SW 1271 (cell line): ENCODE measurements around the gene ARMCX5.

Experiments used
- DNase-seq, 2 experiments: peaks; one replicate each; lab custom pipeline; 2025; lab: John Stamatoyannopoulos, UW

The ARMCX5 gene

DNA sequence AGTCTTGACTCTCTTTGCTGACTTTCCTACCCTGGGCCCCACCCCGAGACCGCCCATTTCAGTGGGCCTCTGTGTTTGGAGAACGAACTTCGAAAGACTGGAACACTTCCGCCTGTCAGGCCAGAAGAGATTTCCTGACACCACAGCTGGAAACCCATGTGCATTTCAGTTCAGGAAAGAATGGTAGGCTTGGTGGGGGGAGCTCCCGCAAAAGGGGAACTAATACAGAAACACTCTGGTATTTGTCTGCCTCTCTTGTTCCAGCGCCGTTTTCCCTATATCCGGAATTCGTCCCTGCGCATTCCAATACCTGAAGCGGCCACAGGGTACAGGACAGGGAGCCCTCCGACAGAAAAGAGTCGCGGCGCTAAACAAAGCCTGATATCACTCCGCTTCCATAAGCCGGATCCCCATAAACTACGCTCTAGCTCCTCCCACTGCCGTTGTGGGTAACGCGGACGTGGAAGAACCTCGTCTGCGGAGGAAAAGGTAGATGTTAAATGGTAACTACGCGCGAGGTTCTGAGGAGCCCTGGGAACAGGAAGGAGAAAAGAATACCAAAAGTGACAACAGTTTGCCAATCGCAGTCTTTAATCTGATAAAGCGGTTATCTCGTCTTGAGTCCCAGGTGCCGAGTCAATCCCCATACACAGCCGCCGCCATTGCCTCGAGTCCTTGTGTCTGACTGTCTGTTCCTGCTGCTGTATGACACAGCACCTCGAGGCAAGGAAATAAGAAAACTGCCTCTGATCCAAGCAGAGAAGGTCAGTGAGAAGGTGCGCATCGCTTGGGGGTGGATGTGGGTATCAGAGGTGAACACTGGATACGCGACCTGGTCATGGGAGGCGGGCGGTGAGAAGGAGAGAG lies at the start of gene ARMCX5:
Gene ARMCX5, plus strand, starts transcription at position 432 of the 867 bp plus-strand sequence. CDS start 2,627 bp downstream, outside the sequence.
- peak; percentile 15 to 71 for DNase-seq

DNA sequence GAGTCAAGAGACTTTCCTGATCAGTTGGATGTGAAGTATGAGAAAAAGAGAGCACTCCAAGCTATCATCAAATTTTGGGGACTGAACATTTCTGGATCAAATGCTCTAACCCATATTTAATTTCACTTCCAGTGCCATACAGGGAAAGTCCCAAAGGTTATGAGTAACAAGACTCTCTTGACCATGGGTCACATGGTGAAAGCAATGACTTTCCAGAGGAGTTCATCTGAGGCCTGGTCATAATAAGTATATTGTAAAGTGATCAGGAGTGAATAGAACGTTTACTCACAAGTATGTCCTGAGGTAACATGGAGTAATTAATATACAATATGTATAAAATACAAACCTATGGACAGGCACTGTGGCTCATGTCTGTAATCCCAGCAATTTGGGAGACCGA lies 40.7 kb upstream of the ARMCX5 start:
- DNase-seq, result no peak

DNA sequence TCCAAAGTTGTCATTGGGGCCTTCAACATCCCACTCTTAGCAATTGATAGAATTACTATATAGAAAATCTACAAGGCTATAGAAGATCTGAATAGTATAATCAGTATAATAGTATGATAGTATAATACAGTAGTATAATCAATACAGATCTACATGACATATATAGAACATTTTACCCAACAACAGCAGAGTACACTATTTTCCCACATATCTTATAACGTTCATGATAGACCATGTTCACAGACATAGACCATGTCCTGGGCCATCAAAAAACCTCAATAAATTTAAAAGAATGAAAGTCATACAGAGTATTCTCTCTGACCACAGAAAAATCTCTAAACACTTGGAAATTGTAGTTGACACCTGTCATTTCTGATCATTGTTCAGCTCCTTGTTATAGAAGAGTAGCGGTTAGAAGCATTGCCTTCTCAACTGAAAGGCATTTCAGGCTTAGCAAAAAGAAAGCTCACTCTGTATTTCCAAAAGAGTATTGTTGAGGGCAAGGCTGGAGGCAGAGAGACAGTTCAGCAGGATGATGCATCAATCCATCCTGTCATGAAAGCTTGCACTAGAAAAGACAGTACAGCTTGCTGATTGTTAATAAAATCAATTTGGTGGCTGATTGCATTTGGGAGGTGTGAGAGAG lies 38.8 kb upstream of the ARMCX5 start:
- no peak for DNase-seq

DNA sequence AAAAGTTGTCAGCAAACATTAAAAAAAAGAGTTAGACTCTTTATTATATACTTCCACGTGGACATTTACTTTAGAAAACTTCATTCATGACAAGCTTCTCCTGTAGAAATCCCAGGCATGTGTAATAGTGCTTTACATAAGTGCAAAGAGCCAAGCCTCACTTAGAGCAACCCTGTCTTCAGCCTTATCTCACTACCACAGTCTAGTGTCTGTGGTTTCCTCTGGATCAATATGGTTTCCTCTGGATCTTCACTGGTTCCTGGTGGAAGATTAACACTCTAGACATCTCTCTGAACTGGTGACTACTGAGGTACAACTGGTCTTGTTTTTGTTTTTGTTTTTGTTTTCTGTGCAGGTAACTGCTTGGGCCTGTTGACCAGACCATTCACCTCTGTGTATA lies 18.4 kb upstream of the ARMCX5 start:
- DNase-seq, result no peak

DNA sequence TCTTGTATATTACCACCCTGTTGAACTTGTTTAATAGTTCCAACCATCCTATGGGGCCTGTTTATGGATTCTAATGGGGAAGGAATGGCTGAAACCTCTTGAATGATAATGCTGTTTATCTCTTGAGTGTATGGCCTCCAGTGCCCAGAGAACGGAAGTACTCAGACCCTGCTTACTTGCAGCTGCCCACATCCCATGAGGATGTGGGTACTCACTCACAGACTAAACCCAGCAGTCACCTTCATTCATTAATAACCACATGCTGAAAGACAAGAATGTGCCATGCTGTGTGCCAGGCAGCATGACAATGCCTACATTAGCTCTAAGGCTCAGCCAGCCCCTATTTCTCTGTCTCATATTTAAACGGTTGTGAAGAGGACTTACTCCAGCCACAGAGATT lies 5.9 kb upstream of the ARMCX5 start:
- DNase-seq, result no peak

DNA sequence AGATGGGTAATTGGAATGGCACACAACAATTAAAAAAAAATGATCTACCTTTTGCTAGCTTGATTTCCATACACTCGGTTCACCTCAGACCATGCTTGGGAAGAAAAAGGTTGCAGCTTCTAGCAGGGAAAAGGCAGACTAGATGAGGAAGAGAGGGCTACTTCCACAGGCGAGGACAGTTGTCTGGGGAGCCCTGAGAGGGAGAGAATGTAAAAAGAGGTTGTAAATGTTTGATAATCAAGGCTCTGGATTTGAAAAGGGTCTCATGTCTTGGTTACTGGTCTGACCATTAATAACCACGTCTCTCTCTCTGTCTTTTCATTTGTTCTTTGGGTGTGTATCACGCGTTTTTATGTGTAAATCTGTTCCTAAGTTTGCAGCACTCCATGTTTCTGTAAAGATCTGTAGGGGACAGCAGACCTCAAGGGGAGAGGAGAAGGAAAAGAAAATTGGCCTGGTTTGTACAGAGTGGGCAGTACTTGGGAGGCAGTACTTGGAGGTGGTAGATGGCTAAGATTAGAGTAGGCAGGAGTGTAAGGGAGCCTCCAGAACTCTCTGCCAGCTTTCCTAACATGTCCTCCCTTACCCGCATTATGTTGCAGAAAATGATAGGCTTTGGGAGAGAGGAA lies 750 bp downstream of the ARMCX5 start:
- DNase-seq, result no peak

DNA sequence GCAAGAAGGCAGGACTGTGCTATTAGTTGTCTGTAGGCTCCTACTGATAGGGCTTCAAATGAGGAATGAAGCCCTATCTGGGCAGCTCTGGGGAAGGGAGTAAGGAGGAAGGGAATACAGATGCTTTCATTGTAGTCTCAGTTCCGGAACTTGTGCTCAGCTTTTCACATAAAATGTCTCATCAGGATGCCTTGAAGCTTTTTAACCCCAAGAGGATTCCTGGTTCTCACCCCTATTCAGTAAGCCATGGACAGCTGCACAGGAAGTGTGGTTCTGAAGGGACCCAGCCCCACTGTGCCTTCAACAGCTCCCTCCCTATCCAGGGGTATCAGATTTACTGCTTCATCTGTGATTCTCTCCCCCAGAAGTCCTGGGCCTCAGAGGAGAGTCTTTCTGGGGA lies 5.0 kb downstream of the ARMCX5 start:
- no peak for DNase-seq

DNA sequence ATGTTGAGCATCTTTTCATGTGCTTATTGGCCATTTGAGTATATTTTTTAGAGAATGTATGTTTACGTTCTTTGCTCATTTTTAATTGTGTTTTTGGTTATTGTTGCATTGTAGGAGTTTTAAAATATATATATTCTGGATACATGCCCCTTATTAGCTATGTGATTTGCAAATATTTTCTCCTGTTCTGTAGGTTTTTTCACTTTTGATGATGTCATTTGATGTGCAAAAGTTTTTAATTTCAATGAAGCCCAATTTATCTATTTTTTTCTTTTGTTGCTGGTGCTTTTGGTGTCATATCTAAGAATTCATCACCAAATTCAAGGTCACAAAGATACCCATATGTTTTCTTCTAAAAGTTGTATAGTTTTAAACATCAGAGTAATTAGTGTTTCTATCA lies 6.8 kb downstream of the ARMCX5 start:
- DNase-seq, result no peak

DNA sequence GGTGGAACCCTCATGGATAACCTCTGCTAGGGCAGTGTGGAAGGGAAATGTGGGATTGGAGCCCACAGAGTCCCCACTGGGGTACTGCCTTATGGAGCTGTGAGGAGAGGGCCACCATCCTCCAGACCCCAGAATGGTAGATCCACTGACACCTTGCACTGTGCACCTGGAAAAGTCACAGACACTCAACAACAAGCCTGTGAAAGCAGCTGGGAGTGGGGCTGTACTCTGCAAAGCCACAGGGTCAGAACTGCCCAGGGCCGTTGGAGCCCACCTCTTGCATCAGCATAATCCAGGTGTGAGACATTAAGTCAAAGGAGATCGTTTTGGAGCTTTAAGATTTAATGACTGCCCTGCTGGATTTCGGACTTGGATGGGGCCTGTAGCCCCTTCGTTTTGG lies 11.6 kb downstream of the ARMCX5 start:
- DNase-seq, result no peak

DNA sequence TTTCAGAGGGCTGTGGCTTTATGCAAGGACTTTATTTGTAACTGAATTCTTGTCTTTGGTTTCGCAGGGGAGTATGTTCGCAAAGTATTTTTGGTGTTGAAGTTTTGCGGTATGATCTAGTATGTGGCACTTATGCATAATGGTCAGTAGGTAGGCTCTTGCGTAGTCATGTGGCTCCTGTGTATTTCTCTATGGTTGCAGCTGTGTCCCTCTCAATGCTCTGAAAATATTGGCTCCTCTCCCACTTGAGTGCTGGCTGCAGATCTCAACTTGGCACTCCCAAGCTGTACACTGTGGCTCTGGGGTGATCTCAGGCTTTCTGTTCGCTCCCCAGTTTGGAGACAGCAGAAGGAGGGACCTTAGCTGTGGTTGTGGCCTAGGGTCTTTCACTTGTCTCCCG lies 24.8 kb downstream of the ARMCX5 start:
- DNase-seq, result no peak

DNA sequence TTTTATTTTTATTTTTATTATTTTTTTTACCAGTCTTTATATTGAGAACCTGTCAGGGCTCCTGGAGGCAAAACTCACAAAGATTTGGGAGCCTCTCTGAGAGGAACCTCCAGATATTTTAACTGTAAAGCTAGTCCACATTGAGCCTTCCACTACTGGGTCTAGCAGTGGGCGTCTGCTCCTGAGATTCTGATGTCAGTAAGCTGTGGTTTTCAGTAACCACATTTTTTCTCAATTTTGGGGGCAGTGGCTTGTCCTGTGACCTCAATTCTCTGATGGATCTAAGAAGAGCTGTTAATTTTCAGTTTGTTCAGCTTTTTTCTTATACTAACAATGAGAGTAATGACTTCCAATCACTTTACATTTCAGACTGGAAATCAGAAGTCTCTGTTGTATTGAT lies 28.3 kb downstream of the ARMCX5 start:
- no peak for DNase-seq

DNA sequence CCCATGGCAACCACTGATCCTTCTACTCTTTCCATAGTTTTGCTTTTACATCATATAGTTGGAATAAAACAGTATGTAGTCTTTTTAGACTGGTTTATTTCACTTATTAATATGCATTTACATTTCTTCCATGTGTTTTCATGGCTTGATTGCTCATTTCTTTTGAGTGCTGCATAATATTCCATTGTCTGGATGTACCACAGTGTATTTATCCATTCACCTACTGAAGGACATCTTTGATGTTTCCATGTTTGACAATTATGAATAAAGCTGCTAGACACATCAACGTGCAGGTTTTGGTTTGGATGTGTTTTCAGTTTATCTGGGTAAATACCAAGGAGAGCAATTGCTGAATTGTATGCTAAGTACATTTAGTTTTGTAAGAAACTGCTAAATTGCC lies 38.2 kb downstream of the ARMCX5 start:
- no peak for DNase-seq

DNA sequence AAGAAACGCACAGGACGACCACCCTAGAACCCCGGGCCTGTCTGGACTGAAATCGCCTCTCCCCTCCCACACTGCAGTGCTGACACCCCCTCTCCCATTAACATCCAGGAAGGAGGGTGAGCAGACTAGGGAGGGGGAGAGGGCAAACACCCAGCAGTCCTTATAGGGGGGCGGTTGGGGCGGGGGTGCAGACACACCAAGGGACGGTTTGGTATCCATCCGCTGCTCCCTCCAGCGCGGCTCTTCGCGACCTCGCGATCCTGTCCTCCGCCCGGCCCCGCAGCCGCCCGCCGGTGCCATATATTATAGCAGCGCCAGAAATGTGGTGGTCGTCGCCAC lies 51.6 kb downstream of the ARMCX5 start:
- no peak for DNase-seq

DNA sequence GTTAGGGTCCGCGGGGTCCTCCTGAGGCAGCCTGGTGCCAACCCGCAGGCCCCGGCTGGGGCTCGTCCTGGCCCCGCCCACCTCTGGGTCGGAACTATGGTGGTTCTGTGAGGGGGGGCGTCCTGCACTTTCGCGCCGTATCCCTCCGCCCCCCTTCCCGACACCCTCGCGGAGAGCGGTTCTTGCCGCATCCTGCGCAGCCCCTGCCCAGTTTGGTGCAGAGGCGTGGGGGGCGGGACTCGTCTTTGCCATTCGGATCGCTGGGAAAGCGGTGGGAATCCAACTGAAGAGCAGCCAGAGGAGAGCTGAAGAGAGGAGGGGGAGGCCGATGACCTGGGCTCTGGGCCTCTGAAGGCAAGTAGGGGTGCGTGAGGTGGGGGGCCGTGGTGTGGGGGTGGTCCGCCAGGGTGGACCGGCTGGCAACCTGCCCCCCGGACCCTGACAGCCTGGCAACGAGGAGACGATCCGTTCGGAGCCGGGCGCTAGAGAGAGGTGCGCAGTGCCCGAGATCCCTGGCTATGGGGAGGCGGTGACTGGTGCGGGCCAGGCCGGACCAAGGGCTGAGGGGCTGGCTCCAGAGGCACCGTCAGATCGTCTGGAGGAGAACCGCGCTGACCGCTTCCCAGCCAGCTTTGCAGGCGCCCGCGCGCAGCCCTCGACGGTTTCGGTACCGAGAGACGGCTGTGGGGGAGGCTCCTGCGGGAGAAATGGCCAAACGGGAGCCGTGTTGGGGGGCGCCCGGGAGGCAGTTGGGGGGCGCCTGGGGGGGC lies 52.1 kb downstream of the ARMCX5 start, which contains the start of gene GPRASP1:
Gene GPRASP1, plus strand, starts transcription at position 242 of the 770 bp plus-strand sequence. CDS start 2,431 bp downstream, outside the sequence.
- DNase-seq, result no peak

DNA sequence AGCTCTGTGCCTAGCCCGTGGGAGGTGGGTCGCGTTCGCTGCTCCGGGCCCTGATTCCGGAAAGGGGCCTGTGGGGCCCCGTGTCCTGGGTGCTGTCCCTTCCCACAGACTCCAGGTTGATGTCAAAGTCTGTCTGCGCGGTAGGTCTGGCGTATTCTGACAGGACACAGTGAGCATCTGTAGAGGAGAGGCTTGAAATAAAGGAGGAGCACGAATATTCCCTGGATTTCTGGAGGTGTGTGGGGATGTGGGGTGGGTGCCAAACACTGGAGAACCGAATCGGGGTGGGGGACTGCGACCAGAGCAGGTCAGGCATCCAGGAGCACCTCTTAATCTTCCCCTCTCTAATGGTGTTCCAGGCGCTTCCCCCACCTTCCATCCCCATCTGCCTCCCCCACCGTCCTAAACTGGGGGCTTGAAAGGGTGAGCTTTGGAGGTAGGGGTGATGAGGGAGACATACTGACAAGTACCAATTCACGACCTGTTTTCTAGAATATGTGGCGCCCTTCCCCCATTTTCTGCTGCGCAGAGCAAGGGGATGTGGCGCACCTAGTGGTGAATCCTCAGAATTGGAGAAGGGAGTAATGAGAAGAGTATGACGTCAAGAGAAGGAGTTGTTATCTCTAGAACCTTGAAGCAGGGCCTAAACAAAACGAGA lies 52.8 kb downstream of the ARMCX5 start:
- DNase-seq, result no peak
